ENCODE results near the gene PDCD2. TPM values are rescaled to one million over a fixed set of nuclear protein-coding genes. Genes with fewer than 3 reads are reported as not detected.

Gene PDCD2
- total and polyA plus RNA-seq, 2 experiments from 2014 or later: 145 to 181 TPM

- TF ChIP-seq EZH2phosphoT487 (IDR thresholded peaks at IDR 0.05; ENCODE audit: unreplicated experiment): no peak
- no peak for TF ChIP-seq ZNF462 (CRISPR knock-in tag; IDR thresholded peaks at IDR 0.05)
- TF ChIP-seq STAT1 (IDR thresholded peaks at IDR 0.05; ENCODE audit: unreplicated experiment): no peak
Measured at GRCh38 chr6:170533792-170534191, 50.6 kb downstream of the PDCD2 start (continued).

- no peak for DNase-seq (ENCODE audit: low spot score)
- no peak overlapping the region for H3K4me3 ChIP-seq
- Mint-ChIP-seq H3K9me3 (no peaks in the 10 kb centered on the region), H3K27ac (no peak overlapping the region), H3K4me1 (no peaks in the 10 kb centered on the region), H3K4me3 (no peak overlapping the region), H3K36me3 (ENCODE audit: low read depth) (peaks cover 50% of the 10 kb centered on the region), H3K27me3 (ENCODE audit: insufficient read depth, low read depth, poor library complexity) (no peaks in the 10 kb centered on the region)
- peaks cover 27% of the 10 kb centered on the region; the same call in 1 of the 2 replicates for H3K36me3 ChIP-seq (ENCODE audit: insufficient read depth)
- peaks cover 7% of the 10 kb centered on the region; the same call in 1 of the 2 replicates for H4K20me1 ChIP-seq (replicated peaks; ENCODE audit: insufficient read depth)
- H3K9me2 ChIP-seq (ENCODE audit: insufficient read depth): no peaks in the 10 kb centered on the region
- no peak overlapping the region for H3K27ac ChIP-seq (ENCODE audit: low read depth)
- H3F3A ChIP-seq (replicated peaks; ENCODE audit: low read depth): no peaks in the 10 kb centered on the region
- ATAC-seq: no peak
- H3K79me2 ChIP-seq (replicated peaks; ENCODE audit: insufficient read depth): no peaks in the 10 kb centered on the region; the same call in 1 of the 2 replicates
- H3K27me3 ChIP-seq (ENCODE audit: insufficient read depth): no peaks in the 10 kb centered on the region
- H3K4me1 ChIP-seq (ENCODE audit: insufficient read depth): no peaks in the 10 kb centered on the region
- no peak overlapping the region for H3K4me2 ChIP-seq
- no peak overlapping the region for H2AFZ ChIP-seq
- TF ChIP-seq ETS1 (IDR thresholded peaks at IDR 0.05): no peak
- TF ChIP-seq NANOG (IDR thresholded peaks at IDR 0.05; ENCODE audit: borderline replicate concordance): no peak
- TF ChIP-seq REST (IDR thresholded peaks at IDR 0.05; ENCODE audit: unreplicated experiment): no peak
- TF ChIP-seq STAT1 (IDR thresholded peaks at IDR 0.05; ENCODE audit: unreplicated experiment): no peak
- TF ChIP-seq CTCF (conservative IDR thresholded peaks at IDR 0.05; ENCODE audit: low read depth in 2 of 2): no peak
- TF ChIP-seq ZNF114 (CRISPR knock-in tag; IDR thresholded peaks at IDR 0.05): no peak
- no peak for TF ChIP-seq EZH2 (IDR thresholded peaks at IDR 0.05; ENCODE audit: low read depth, unreplicated experiment)
- no peak for TF ChIP-seq JUNB (IDR thresholded peaks at IDR 0.05; ENCODE audit: unreplicated experiment)
- TF ChIP-seq POLR2AphosphoS5 (IDR thresholded peaks at IDR 0.05; ENCODE audit: low read depth): no peak
- TF ChIP-seq CREB1 (CRISPR knock-in tag; IDR thresholded peaks at IDR 0.05; ENCODE audit: low read depth): no peak
- no peak for TF ChIP-seq ZNF331 (CRISPR knock-in tag; IDR thresholded peaks at IDR 0.05; ENCODE audit: low read depth)
Measured at GRCh38 chr6:170532867-170533488, 51.5 kb downstream of the PDCD2 start.
